Umbilical cord (tissue), 2 donors: ENCODE results near the gene MKRN2. TPM values are rescaled to one million over a fixed set of nuclear protein-coding genes. Genes with fewer than 3 reads are reported as not detected.
A peak's percentile ranks its signal among the peaks of the same experiment; 100 is the strongest.

Experiments used
- DNase-seq: peaks from one replicate; pipeline ENCODE4 v3.0.0-alpha.2; 2015; ENCODE audit warnings: low spot score
- total RNA-seq: library from RNA; depleted of rRNA; stranded (reverse); fragments of >200 nt; gene quantifications from one replicate; pipeline ENCODE4 v1.2.3, GENCODE V29; 2014; ENCODE audit warnings: low replicate concordance; ENCODE audit not compliant: insufficient read depth

MKRN2 gene
- total RNA-seq, 1 donor from 2014 or later = 37.6 TPM

DNA sequence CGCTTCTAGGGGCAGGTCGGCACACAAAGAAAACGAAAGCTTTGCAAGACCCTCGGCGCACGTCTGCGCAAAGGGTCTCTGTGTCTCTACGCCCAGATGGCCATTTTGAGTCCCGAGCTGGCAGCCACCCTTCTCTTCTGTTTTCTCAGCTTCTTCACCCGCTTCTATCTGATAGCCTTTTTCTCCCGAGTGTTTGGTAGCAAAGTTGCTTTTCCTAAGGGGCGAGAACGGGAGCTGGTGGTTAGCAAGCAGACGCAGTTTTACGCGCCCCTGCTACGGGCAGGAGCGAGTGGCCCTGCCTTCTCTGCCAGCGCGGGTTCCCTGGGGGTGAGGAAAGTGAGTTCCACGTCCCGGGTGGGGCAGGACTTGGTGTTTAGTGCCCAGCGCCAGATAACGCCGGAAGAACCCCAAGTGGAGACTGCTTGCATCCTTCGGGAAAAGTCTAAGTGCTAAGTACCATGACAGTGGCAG lies 2.9 kb upstream of the MKRN2 start:
- peak; percentile 47 for DNase-seq

DNA sequence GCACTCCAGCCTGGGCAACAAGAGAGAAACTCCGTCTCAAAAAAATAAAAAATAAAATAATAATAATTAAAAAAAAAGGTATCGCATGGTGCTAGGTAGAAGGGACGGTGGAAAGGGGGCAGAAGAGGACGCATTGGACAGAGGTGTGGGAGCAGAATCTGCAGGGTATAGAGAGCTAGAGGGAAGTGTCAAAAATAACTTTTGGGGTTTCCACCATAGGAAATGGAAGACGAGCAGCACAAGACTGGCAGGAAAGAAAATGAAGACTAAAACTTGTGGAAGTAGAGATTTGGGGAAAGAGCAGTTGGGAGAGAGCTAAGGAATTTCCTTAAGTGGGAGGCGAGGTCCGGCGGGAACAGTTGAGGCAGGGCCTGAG lies 585 bp upstream of the MKRN2 start:
- DNase-seq = no peak

DNA sequence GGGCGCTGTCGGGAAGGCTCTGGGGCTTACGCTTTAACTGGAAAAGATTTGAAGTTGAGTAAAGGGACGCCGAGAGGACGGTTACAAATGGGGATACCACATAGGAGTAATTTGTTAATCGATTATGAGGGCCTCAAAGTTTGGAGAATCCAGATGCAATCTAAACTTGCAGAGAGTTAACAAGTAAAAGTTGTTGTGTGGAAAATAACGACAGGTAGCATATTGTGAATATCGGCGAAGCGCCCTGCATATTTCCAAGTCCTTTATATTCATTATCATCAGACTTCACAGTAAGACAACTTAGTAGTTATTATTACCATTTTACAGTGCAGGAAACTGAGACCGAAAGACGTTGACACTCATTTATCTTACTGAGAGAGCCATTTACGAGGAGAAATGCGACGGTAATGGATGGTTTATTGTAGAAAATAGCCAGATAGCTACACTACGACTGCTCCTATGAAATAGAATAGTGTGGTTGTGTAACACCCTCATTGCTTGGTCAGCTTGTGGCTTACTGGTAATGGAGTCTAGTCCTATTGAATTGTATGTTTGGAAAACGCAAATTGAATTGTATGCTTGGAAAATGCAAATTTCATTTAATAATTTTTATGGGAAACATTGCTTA lies 700 bp downstream of the MKRN2 start:
- DNase-seq = peak; percentile 35

DNA sequence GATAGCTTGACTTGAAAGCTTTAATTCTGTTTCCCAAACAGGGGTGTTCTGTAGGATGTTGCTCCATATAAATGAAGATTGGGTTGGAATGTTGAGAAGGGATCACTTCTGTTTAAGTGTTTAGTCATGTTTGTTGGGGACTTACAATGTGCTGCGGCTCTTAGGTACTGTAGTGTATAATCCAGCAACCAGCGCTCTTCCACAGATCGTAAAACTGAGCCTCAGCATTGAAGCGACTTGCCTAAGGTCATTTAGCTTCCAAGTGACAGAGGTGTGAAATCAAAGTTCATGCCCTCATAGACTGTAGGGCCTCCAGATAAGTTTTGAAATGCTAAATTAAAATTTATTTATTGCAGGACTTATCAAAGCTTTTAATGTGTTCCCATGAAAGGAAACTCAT lies 1.8 kb downstream of the MKRN2 start:
- DNase-seq = no peak

DNA sequence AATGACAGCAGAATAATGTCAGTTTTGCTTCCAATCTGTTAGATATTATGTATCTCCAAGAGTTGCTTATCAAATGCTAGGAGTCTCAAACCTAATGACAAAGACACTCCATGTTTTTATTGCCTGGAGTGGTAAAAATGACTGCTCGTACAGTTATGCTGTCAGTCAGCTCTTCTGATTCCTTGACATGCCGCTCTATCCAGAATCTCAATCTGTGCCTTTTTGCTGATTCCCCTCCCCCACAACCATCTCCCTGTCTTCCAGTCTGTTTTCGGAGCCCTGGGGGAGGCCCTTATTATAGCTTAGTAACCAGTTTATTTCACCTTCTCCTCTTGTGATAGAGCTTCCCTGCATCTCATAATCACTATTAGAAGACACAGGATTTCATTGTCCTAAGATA lies 2.6 kb downstream of the MKRN2 start:
- DNase-seq = no peak

DNA sequence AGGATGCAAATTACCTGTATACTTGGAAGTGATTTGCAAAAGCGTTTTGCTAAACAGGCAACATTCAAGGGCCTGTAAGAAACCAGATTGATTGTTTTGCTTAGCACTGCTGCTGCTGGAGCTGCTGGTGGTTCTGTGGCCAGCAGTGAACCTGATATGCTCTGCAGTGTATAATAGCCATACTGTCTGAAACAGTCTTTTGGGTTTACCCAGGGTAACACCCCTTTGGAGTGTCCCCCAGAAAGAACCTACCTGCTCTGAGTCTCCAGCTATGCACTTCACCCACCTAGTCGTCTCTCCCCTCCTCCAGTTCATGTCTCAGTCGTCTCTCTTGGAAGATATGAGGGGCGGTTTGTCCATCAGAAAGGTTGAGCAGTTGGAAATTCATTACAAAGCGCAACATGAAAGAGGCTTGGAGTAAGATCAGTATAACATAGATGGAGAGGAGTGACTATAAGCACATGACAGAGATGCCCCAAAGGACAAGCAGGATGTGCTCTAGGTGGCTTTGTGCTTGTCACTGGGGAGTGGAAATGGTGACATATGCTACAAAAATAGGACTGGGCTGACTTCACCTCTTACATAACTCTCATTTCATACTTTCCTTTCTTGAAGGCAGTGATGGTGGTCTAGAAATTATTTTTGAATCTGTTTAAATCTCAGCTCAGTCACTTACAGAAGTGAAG lies 3.8 kb downstream of the MKRN2 start:
- no peak for DNase-seq

DNA sequence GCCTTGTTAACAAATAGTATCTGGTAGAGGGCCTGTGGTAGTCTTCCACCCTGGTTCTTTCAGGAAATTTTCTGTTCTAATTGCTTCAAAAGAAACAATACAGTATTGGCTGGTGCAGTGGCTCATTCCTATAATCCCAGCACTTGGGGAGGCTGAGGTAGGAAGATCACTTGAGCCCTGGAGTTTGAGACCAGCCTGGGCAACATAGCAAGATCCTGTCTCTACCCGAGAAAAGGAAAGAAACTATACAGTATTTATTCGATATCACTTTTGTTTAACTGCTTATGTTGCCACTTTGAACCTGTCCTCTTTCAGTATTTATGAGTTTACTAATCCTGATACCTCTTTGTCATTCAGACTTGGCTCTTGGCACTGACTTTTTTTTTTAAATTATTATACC lies 4.5 kb downstream of the MKRN2 start:
- DNase-seq = no peak

DNA sequence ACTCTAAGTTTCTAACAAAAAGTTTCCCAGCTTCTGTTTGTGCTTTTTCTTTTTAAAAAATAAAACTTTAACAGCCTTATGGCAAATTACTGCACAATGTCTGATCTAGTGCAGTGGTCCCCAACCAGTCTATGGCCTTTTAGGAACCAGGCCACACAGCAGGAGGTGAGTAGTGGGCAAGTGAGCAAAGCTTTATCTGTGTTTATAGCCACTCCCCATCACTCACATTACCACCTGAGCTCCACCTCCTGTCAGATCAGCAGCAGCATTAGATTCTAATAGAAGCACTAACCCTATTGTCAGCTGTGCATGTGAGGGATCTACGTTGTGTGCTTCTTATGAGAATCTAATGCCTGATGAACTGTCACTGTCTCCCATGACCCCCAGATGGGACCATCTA lies 5.6 kb downstream of the MKRN2 start:
- no peak for DNase-seq

DNA sequence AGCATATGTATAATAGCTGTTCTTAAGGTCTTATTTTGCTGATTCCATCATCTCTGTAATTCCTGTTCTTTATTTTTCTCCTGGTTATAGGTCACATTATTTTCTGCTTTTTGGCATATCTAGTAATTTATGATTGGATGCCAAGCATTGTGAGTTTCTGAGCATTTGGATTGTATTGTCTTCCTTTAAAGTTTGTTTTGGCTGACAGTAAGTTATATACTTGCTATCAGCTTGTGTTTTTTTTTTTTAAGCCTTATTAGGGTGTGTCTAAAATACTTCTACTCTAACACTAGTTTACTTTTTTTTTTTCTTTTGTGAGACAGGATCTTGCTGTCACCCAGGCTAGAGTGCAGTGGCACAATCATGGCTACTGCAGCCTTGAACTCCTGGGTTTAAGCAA lies 10.1 kb downstream of the MKRN2 start:
- DNase-seq = no peak

DNA sequence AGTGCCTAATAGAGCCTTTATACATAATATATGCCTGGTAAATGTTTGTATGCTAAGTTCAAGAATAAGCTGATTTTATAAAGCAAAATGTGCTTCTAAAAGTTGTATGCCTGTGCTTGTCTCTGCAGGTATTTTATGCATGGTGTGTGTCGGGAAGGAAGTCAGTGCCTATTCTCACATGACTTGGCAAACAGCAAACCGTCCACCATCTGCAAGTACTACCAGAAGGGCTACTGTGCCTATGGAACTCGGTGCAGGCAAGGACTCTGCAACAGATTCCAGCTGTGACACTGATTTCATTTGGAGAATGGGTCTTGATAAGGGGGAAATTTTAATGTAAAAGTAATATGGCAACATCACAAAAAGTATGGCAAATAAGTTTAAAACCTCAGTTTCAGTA lies 11.9 kb downstream of the MKRN2 start:
- DNase-seq = no peak

DNA sequence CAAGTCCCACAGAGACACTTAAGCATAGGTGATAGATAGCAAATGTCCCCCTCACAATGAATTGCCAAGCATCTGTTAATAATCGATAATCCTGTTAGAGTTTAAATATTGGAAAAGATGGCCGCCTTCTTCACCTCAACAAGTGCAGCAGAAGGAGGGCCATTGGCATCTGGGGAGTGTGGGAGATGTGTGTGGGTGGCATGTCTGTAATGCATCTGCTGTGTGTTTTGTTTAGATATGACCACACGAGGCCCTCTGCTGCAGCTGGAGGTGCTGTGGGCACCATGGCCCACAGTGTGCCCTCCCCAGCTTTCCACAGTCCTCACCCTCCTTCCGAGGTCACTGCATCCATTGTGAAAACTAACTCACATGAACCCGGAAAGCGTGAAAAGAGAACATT lies 12.9 kb downstream of the MKRN2 start:
- no peak for DNase-seq

DNA sequence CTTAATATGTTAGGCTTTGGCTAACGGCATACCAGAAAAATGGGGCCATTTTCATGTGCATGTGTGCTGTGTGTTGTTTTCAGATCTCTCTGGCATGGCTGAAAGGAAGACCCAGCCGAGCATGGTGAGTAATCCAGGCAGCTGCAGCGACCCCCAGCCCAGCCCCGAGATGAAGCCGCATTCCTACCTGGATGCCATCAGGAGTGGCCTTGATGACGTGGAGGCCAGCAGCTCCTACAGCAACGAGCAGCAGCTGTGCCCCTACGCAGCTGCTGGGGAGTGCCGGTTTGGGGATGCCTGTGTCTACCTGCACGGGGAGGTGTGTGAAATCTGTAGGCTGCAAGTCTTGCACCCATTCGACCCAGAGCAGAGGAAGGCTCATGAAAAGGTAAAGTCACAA lies 15.1 kb downstream of the MKRN2 start:
- no peak for DNase-seq

DNA sequence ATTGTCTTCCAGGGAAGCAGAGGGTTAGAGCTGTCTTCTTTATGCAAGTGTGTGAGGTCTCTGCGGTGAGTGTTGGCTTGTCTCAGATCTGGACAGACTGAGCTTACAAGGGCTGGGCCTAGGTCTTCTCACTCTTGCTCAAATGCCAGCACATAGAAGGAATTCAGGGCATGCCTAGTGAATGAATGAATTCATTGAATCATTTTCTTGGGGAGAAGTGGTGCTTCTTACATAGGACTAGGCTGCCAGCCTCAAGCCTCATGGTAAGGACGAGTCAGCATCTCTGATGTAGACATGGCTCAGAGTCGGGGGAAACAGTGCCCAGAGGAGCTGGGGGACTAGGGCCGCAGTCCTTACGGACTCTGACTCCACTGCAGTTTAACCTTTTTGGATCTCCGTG lies 17.2 kb downstream of the MKRN2 start:
- no peak for DNase-seq

DNA sequence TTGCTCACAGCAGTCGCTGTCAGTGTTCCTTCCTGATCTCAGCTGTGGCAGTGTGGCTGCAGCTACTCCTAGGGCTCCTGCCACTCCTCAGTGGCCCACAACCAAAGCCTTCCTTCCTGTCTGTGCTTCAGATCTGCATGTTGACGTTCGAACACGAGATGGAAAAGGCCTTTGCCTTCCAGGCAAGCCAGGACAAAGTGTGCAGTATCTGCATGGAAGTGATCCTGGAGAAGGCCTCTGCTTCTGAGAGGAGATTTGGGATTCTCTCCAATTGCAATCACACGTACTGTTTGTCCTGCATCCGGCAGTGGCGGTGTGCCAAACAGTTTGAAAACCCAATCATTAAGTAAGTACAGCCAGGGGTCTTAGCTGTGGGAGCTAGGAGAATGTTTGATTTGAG lies 17.8 kb downstream of the MKRN2 start:
- no peak for DNase-seq

DNA sequence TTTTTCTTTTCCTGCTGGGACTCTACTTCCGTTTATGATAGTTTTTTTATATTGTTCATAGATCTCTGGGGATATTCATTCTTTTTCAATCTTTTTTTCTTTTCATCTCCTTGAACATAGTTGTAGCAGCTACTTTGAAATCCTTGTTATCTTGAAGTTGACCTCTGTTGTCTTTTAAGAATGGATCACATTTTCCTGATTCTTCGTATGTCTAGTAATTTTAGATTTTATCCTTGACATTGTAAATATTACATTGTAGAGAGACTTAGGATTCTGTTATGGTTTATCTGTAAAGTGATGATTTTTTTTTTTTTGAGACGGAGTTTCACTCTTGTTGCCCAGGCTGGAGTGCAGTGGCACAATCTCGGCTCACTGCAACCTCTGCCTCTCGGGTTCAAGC lies 20.5 kb downstream of the MKRN2 start:
- DNase-seq = no peak

DNA sequence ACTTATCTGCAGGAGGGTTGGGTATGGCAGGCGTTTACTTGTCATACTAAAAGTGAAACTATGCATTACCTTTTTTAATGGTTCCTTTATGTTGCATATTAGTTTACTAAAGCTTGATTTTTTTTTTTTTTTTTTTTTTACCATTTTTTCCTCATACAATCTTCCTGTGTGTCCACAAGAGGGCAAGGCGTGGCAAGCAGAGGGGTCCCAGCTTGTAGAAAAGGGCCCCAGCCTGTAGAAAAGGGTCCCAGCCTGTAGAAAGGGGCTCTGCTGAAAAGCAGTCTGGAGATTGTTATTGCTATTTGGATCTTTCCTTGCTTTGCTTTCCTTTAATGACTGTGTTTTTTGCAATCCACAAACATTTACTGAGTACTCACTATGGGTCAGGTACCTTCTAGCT lies 21.9 kb downstream of the MKRN2 start:
- no peak for DNase-seq

DNA sequence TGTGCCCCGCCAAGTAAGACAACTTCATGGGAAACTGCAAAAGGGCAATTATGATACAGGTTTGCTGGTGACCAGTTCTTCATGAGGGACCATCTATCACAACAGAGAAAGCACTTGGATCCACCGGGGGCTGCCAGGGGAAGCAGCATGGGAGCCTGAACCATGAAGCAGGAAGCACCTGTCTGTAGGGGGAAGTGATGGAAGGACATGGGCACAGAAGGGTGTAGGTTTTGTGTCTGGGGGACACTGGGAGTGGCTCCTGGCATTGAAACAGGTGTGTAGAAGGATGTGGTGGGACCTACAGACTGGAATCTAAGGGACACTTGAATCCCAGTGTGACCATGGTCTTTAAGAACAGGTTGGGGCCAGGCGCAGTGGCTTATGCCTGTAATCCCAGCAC lies 22.6 kb downstream of the MKRN2 start:
- no peak for DNase-seq

DNA sequence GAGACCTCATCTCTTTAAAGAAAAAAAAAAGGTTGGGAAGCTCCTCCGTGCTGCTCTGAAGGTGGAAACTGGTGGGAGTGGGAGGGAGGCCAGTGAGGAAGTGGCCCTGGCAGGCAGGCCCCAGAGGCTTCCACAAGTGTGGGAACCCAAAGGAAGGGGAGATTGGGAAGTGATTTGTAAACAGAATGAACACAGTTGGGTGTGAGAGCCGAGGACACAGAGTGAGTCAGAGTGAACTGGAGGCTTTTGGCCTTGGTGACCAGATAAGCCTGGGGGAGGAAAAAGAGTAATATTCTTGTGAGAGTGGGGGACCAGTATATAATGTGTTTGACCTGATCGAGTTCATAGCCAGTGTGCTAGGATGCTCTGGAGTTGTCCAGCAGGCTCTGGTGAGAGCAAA lies 23.0 kb downstream of the MKRN2 start:
- DNase-seq = no peak

DNA sequence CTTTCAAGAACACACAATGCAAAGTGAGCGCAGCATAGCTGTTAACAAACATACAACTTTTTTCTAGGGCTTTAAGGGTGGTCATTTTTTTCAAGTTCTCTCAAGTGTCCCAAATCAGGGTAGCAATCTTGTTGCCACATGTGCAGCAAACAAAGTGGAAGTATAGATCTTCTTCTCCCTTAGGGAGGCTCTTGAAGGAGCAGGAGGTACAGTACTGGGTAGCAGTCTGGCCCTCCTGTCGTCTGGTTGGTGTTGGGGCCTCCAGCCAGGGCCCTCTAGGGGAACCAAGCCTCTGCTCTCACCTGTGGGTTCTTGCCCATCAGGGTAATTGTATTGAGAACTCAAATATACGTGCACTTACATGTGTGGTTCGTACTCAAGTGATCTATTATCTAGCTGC lies 25.8 kb downstream of the MKRN2 start:
- no peak for DNase-seq

DNA sequence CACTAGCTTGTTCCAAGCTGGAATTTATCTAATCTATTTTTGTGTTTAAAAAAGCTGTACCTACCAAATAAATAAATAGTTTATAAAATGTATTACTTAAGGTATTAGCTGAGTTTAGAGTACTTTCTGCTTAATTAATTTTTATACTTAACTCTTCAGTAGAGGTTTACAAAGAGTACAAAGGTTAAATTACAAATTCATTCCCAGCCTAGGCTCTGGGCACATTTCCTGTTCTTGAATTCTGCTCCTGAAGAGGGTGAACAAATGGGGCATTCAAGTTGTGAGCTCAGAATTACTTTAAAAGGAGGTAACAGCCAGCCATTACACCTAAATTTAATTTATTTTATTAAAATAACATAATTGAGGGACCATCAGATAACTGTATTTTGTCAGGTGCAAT lies 26.4 kb downstream of the MKRN2 start:
- no peak for DNase-seq

DNA sequence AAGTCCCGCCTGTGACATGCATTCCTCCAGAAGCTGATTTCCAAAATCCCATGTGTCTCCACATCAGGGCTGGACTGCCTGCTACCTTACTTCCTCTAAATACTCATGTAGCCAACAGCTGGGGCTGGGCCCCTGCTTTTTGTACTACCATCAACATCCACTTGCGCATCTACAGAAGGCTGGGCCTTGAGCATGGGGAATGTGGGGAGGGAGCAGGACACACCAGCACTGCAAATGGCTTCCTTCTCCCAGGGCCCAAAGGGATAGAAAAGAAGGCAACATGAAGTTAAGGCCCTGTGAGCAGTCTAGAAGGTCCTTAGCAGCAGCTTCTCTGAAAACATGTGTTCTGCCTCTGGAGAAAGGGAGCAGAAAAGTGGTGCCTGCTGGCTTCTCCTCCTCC lies 27.2 kb downstream of the MKRN2 start:
- DNase-seq = no peak

DNA sequence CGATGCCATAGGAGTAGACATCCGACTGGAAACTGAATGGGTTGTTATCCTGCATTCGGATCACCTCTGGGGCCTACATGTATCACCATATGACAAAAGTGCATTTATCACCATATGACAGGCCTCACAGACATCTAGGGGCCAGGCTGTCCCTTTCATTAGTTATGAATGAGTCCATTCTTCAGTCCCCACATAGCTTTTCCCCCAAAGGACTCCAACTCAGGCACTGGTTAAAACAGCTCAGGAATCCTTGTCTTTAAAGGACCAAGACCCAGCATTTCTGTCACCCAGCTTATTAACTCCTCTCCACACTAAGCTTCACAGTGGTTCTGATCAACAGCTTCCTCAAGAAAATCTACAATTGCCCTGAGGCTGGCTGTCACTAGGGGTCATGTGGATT lies 28.3 kb downstream of the MKRN2 start:
- DNase-seq = no peak

DNA sequence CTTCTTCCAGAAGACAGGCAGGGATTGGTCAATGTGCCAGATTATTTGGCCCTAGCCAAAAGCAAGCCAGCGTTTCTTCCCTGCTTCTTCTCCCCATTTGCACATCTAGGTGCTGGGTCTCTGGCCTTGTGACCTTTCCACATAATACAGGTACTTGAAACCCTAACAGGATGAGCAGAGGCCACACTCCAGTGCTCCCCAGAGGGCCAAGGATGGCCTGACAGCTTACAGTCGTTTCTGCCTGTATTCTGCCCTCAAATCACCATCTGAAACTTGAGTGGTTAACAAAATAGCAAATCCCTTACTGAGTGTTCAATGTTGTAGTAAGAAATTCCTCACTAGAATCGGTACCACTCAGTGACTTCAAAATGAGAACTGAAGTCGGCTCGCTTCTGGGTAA lies 29.1 kb downstream of the MKRN2 start:
- DNase-seq = no peak

DNA sequence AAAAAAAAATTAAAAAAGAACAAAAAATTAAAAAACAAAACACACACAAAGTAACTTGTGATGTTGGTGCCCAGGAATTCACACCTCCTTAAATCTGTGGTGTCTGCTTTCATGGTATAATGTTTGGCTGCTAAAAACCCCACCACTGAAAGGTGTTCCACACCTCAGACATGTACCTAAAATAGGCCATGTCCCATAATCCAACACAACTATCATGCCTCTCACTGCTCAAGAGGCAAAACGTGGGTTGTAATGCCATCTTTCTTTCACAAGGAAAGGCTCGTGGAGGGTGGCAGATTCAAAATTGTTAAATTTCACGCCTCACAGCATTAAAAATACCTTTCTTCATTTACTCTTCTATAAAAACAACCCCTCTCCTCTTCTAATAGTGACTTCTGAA lies 29.5 kb downstream of the MKRN2 start:
- no peak for DNase-seq
